ENCODE data around the gene FLOT2. TPM values are rescaled to one million over a fixed set of nuclear protein-coding genes. Genes with fewer than 3 reads are reported as not detected.
"Not testable (repeated sequence)": the region's sequence is repeated elsewhere in the genome, so short reads cannot be mapped to it uniquely, and the experiment has no call there.

Gene FLOT2
- total RNA-seq, 2 experiments from 2014 or later: 143 to 191 TPM

GRCh38 chr17:28911411-28912045 lies 14.0 kb upstream of the FLOT2 start:
- Mint-ChIP-seq H3K4me3 (no peak overlapping the region), H3K4me1 (peaks cover 6% of the 10 kb centered on the region), H3K27me3 (no peaks in the 10 kb centered on the region), H3K36me3 (peaks cover 61% of the 10 kb centered on the region), H3K27ac (no peak overlapping the region), H3K9me3 (ENCODE audit: low read depth) (no peaks in the 10 kb centered on the region)
- DNase-seq: no peak
- CTCF ChIA-PET: interaction anchor here (0.8 to 4.8 kb wide), 5 partner anchors 14 to 184 kb away, joined by 3 to 20 read pairs (median 6); partner anchors contain the start of genes FLOT2 and TLCD1
- no peak for ATAC-seq

- ATAC-seq (no peak), DNase-seq (no peak)
- Mint-ChIP-seq H3K36me3 (peaks cover 53% of the 10 kb centered on the region), H3K9me3 (ENCODE audit: low read depth) (no peaks in the 10 kb centered on the region), H3K27ac (no peak overlapping the region), H3K4me3 (no peak overlapping the region), H3K4me1 (peaks cover 6% of the 10 kb centered on the region), H3K27me3 (no peaks in the 10 kb centered on the region)
- CTCF ChIA-PET: interaction anchor here (0.8 to 4.8 kb wide), 7 partner anchors 13 to 183 kb away, joined by 3 to 20 read pairs (median 5); partner anchors contain the start of genes FAM222B, FLOT2 and TLCD1
Observed at GRCh38 chr17:28910534-28910933, 13.0 kb upstream of the FLOT2 start.

- peak overlapping the region; percentile 13 for H3K27ac Mint-ChIP-seq
- peaks cover 38% of the 10 kb centered on the region for H3K36me3 Mint-ChIP-seq
- no peak overlapping the region for H3K4me3 Mint-ChIP-seq
- CTCF ChIA-PET: interaction anchor here (1.2 to 4.8 kb wide), 8 partner anchors 8 to 182 kb away, joined by 3 to 20 read pairs (median 6); partner anchors contain the start of genes FAM222B and TLCD1
- ATAC-seq (no peak), DNase-seq (no peak)
- peaks cover 7% of the 10 kb centered on the region for H3K4me1 Mint-ChIP-seq
- no peaks in the 10 kb centered on the region for H3K9me3 Mint-ChIP-seq (ENCODE audit: low read depth)
- no peaks in the 10 kb centered on the region for H3K27me3 Mint-ChIP-seq
Observed at GRCh38 chr17:28908640-28909167, 11.2 kb upstream of the FLOT2 start.

- no peak overlapping the region for H3K4me3 Mint-ChIP-seq
- no peaks in the 10 kb centered on the region for H3K9me3 Mint-ChIP-seq (ENCODE audit: low read depth)
- CTCF ChIA-PET: interaction anchor here (1.1 to 4.8 kb wide), 9 partner anchors 9 to 181 kb away, joined by 3 to 20 read pairs (median 5); partner anchors contain the start of gene TLCD1
- peaks cover 13% of the 10 kb centered on the region for H3K4me1 Mint-ChIP-seq
- ATAC-seq: no peak
- no peak overlapping the region for H3K27ac Mint-ChIP-seq
- H3K27me3 Mint-ChIP-seq: no peaks in the 10 kb centered on the region
- H3K36me3 Mint-ChIP-seq: peaks cover 32% of the 10 kb centered on the region
- DNase-seq: no peak
Observed at GRCh38 chr17:28907709-28908475, 10.4 kb upstream of the FLOT2 start.

GRCh38 chr17:28906706-28907438 lies 9.3 kb upstream of the FLOT2 start:
- CTCF ChIA-PET: interaction anchor here (1.1 to 4.8 kb wide), 7 partner anchors 8 to 180 kb away, joined by 3 to 20 read pairs (median 7); partner anchors contain the start of gene TLCD1
- Mint-ChIP-seq H3K9me3 (ENCODE audit: low read depth) (no peaks in the 10 kb centered on the region), H3K36me3 (peaks cover 30% of the 10 kb centered on the region), H3K4me1 (peaks cover 17% of the 10 kb centered on the region), H3K4me3 (no peak overlapping the region), H3K27me3 (no peaks in the 10 kb centered on the region), H3K27ac (no peak overlapping the region)
- no peak for DNase-seq
- no peak for ATAC-seq

- H3K27ac Mint-ChIP-seq: no peak overlapping the region
- peaks cover 32% of the 10 kb centered on the region for H3K36me3 Mint-ChIP-seq
- CTCF ChIA-PET: interaction anchor here (1.1 to 4.4 kb wide), 4 partner anchors 11 to 156 kb away, joined by 3 to 17 read pairs (median 9); no protein-coding TSS in a partner anchor
- H3K27me3 Mint-ChIP-seq: no peaks in the 10 kb centered on the region
- H3K9me3 Mint-ChIP-seq (ENCODE audit: low read depth): no peaks in the 10 kb centered on the region
- DNase-seq (no peak), ATAC-seq (no peak)
- H3K4me1 Mint-ChIP-seq: peaks cover 23% of the 10 kb centered on the region
- no peak overlapping the region for H3K4me3 Mint-ChIP-seq
Observed at GRCh38 chr17:28906276-28906675, 8.7 kb upstream of the FLOT2 start.

- ATAC-seq: no peak
- Mint-ChIP-seq H3K9me3 (ENCODE audit: low read depth) (no peaks in the 10 kb centered on the region), H3K4me1 (peaks cover 31% of the 10 kb centered on the region), H3K4me3 (no peak overlapping the region), H3K27ac (no peak overlapping the region), H3K36me3 (peaks cover 27% of the 10 kb centered on the region), H3K27me3 (no peaks in the 10 kb centered on the region)
- no peak for DNase-seq
- CTCF ChIA-PET: interaction anchor here (1.2 to 7.8 kb wide), 8 partner anchors 11 to 178 kb away, joined by 3 to 68 read pairs (median 6); no protein-coding TSS in a partner anchor
Observed at GRCh38 chr17:28904800-28905199, 7.3 kb upstream of the FLOT2 start.

GRCh38 chr17:28903546-28903841 lies 6.0 kb upstream of the FLOT2 start:
- Mint-ChIP-seq H3K4me1 (peaks cover 39% of the 10 kb centered on the region), H3K4me3 (peak overlapping the region; percentile 89), H3K36me3 (peaks cover 31% of the 10 kb centered on the region), H3K27ac (peak overlapping the region; percentile 58)
- not testable (repeated sequence) for ATAC-seq; H3K9me3 Mint-ChIP-seq (ENCODE audit: low read depth); H3K27me3 Mint-ChIP-seq; DNase-seq
- CTCF ChIA-PET: interaction anchor here (0.6 to 7.8 kb wide), 20 partner anchors 10 to 176 kb away, joined by 3 to 68 read pairs (median 4); partner anchors contain the start of genes FAM222B and TLCD1

GRCh38 chr17:28902819-28903545 lies 5.4 kb upstream of the FLOT2 start, which contains the start of gene DHRS13:
Gene DHRS13, minus strand, starts transcription at chr17:28903079. Its CDS starts 135 bp downstream, at chr17:28902944.
- ATAC-seq: peak; percentile 97
- peak within 1 kb of the TSS; percentile 84 for H3K27ac Mint-ChIP-seq
- peaks cover 30% of the 10 kb centered on the region for H3K36me3 Mint-ChIP-seq
- H3K4me1 Mint-ChIP-seq: peaks cover 43% of the 10 kb centered on the region
- peak; percentile 94 for DNase-seq
- CTCF ChIA-PET: interaction anchor here (0.6 to 7.8 kb wide), 34 partner anchors 9 to 312 kb away, joined by 3 to 68 read pairs (median 4); partner anchors contain the start of genes FAM222B, NEK8, RPL23A and TLCD1
- peak within 1 kb of the TSS; percentile 89 for H3K4me3 Mint-ChIP-seq
- H3K9me3 Mint-ChIP-seq (ENCODE audit: low read depth): no peaks in the 10 kb centered on the region
- H3K27me3 Mint-ChIP-seq: no peaks in the 10 kb centered on the region

- Mint-ChIP-seq H3K27ac (peak overlapping the region; percentile 84), H3K27me3 (no peaks in the 10 kb centered on the region), H3K4me1 (peaks cover 47% of the 10 kb centered on the region), H3K9me3 (ENCODE audit: low read depth) (no peaks in the 10 kb centered on the region), H3K4me3 (peak overlapping the region; percentile 89), H3K36me3 (peaks cover 28% of the 10 kb centered on the region)
- peak; percentile 72 for DNase-seq
- CTCF ChIA-PET: interaction anchor here (0.7 to 7.8 kb wide), 28 partner anchors 8 to 311 kb away, joined by 3 to 68 read pairs (median 4); partner anchors contain the start of genes FAM222B, NEK8, RPL23A and TLCD1
- ATAC-seq: peak; percentile 38
Observed at GRCh38 chr17:28901866-28902818, 4.6 kb upstream of the FLOT2 start.

GRCh38 chr17:28900986-28901726 lies 3.6 kb upstream of the FLOT2 start:
- Mint-ChIP-seq H3K27me3 (no peaks in the 10 kb centered on the region), H3K4me1 (peaks cover 51% of the 10 kb centered on the region), H3K27ac (no peak overlapping the region), H3K9me3 (ENCODE audit: low read depth) (no peaks in the 10 kb centered on the region), H3K36me3 (peaks cover 23% of the 10 kb centered on the region), H3K4me3 (peak overlapping the region; percentile 89)
- CTCF ChIA-PET: interaction anchor here (1.1 to 7.8 kb wide), 14 partner anchors 7 to 239 kb away, joined by 3 to 68 read pairs (median 14); partner anchors contain the start of genes FAM222B and TLCD1
- ATAC-seq: no peak
- no peak for DNase-seq
